ENCODE data around the gene CDKN1A. TPM values are rescaled to one million over a fixed set of nuclear protein-coding genes. Genes with fewer than 3 reads are reported as not detected.

The CDKN1A gene
- total RNA-seq, 1 experiment from 2014 or later, result 75.1 TPM

- TF ChIP-seq, protein P1, sequence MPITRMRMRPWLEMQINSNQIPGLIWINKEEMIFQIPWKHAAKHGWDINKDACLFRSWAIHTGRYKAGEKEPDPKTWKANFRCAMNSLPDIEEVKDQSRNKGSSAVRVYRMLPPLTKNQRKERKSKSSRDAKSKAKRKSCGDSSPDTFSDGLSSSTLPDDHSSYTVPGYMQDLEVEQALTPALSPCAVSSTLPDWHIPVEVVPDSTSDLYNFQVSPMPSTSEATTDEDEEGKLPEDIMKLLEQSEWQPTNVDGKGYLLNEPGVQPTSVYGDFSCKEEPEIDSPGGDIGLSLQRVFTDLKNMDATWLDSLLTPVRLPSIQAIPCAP (CRISPR knock-in tag; IDR thresholded peaks at IDR 0.05), result no peak
- TF ChIP-seq ZNF416 (CRISPR knock-in tag; IDR thresholded peaks at IDR 0.05) (no peak), MYBL2 (CRISPR knock-in tag; IDR thresholded peaks at IDR 0.05) (no peak), NFE2L1 (CRISPR knock-in tag; IDR thresholded peaks at IDR 0.05) (no peak), RELA (CRISPR knock-in tag; IDR thresholded peaks at IDR 0.05; ENCODE audit: borderline replicate concordance) (no peak), SMAD4 (CRISPR knock-in tag; IDR thresholded peaks at IDR 0.05) (no peak), TEAD4 (CRISPR knock-in tag; IDR thresholded peaks at IDR 0.05) (no peak), AFF4 (CRISPR knock-in tag; IDR thresholded peaks at IDR 0.05; ENCODE audit: borderline replicate concordance) (no peak)
- TF ChIP-seq, protein P2, sequence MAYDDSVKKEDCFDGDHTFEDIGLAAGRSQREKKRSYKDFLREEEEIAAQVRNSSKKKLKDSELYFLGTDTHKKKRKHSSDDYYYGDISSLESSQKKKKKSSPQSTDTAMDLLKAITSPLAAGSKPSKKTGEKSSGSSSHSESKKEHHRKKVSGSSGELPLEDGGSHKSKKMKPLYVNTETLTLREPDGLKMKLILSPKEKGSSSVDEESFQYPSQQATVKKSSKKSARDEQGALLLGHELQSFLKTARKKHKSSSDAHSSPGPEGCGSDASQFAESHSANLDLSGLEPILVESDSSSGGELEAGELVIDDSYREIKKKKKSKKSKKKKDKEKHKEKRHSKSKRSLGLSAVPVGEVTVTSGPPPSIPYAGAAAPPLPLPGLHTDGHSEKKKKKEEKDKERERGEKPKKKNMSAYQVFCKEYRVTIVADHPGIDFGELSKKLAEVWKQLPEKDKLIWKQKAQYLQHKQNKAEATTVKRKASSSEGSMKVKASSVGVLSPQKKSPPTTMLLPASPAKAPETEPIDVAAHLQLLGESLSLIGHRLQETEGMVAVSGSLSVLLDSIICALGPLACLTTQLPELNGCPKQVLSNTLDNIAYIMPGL (CRISPR knock-in tag; IDR thresholded peaks at IDR 0.05), result no peak
Observed at GRCh38 chr6:36714511-36714910, 36.0 kb downstream of the CDKN1A start (continued).

GRCh38 chr6:36715469-36715868 lies 37.0 kb downstream of the CDKN1A start:
- DNase-seq (ENCODE audit: low spot score), result no peak
- Mint-ChIP-seq H3K4me1 (no peaks in the 10 kb centered on the region), H3K9me3 (no peaks in the 10 kb centered on the region), H3K36me3 (no peaks in the 10 kb centered on the region), H3K4me3 (no peak overlapping the region), H3K27me3 (ENCODE audit: low read depth) (no peaks in the 10 kb centered on the region), H3K27ac (no peak overlapping the region)
- POLR2A ChIA-PET, result no interaction called here
- CTCF ChIA-PET, result interaction anchor here (0.5 kb wide), 1 partner anchor 34 kb away, joined by 3 read pairs; no protein-coding TSS in a partner anchor
- ATAC-seq, result no peak
- TF ChIP-seq ZNF671 (CRISPR knock-in tag; IDR thresholded peaks at IDR 0.05), result no peak
- no peak for TF ChIP-seq E2F5 (CRISPR knock-in tag; IDR thresholded peaks at IDR 0.05)
- TF ChIP-seq, protein P1 (CRISPR knock-in tag; IDR thresholded peaks at IDR 0.05), result no peak
- no peak for TF ChIP-seq OVOL2 (CRISPR knock-in tag; IDR thresholded peaks at IDR 0.05; ENCODE audit: borderline replicate concordance)
- TF ChIP-seq TP53 (CRISPR knock-in tag; IDR thresholded peaks at IDR 0.05), result no peak
- no peak for TF ChIP-seq ETV6 (CRISPR knock-in tag; IDR thresholded peaks at IDR 0.05)
- no peak for TF ChIP-seq JUN (CRISPR knock-in tag; IDR thresholded peaks at IDR 0.05)
- no peak for TF ChIP-seq ELF4 (CRISPR knock-in tag; IDR thresholded peaks at IDR 0.05; ENCODE audit: low read depth)
- no peak for TF ChIP-seq NR3C1 (CRISPR knock-in tag; conservative IDR thresholded peaks at IDR 0.05; ENCODE audit: low read depth)
- TF ChIP-seq, protein P3, sequence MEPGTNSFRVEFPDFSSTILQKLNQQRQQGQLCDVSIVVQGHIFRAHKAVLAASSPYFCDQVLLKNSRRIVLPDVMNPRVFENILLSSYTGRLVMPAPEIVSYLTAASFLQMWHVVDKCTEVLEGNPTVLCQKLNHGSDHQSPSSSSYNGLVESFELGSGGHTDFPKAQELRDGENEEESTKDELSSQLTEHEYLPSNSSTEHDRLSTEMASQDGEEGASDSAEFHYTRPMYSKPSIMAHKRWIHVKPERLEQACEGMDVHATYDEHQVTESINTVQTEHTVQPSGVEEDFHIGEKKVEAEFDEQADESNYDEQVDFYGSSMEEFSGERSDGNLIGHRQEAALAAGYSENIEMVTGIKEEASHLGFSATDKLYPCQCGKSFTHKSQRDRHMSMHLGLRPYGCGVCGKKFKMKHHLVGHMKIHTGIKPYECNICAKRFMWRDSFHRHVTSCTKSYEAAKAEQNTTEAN (CRISPR knock-in tag; IDR thresholded peaks at IDR 0.05), result no peak
- no peak for TF ChIP-seq ZNF232 (CRISPR knock-in tag; IDR thresholded peaks at IDR 0.05)
- no peak for TF ChIP-seq NR1H2 (CRISPR knock-in tag; IDR thresholded peaks at IDR 0.05)
- TF ChIP-seq PRRX2 (CRISPR knock-in tag; IDR thresholded peaks at IDR 0.05), result no peak
- TF ChIP-seq, protein P4, sequence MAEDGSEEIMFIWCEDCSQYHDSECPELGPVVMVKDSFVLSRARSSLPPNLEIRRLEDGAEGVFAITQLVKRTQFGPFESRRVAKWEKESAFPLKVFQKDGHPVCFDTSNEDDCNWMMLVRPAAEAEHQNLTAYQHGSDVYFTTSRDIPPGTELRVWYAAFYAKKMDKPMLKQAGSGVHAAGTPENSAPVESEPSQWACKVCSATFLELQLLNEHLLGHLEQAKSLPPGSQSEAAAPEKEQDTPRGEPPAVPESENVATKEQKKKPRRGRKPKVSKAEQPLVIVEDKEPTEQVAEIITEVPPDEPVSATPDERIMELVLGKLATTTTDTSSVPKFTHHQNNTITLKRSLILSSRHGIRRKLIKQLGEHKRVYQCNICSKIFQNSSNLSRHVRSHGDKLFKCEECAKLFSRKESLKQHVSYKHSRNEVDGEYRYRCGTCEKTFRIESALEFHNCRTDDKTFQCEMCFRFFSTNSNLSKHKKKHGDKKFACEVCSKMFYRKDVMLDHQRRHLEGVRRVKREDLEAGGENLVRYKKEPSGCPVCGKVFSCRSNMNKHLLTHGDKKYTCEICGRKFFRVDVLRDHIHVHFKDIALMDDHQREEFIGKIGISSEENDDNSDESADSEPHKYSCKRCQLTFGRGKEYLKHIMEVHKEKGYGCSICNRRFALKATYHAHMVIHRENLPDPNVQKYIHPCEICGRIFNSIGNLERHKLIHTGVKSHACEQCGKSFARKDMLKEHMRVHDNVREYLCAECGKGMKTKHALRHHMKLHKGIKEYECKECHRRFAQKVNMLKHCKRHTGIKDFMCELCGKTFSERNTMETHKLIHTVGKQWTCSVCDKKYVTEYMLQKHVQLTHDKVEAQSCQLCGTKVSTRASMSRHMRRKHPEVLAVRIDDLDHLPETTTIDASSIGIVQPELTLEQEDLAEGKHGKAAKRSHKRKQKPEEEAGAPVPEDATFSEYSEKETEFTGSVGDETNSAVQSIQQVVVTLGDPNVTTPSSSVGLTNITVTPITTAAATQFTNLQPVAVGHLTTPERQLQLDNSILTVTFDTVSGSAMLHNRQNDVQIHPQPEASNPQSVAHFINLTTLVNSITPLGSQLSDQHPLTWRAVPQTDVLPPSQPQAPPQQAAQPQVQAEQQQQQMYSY (CRISPR knock-in tag; IDR thresholded peaks at IDR 0.05), result no peak
- TF ChIP-seq, protein P5, sequence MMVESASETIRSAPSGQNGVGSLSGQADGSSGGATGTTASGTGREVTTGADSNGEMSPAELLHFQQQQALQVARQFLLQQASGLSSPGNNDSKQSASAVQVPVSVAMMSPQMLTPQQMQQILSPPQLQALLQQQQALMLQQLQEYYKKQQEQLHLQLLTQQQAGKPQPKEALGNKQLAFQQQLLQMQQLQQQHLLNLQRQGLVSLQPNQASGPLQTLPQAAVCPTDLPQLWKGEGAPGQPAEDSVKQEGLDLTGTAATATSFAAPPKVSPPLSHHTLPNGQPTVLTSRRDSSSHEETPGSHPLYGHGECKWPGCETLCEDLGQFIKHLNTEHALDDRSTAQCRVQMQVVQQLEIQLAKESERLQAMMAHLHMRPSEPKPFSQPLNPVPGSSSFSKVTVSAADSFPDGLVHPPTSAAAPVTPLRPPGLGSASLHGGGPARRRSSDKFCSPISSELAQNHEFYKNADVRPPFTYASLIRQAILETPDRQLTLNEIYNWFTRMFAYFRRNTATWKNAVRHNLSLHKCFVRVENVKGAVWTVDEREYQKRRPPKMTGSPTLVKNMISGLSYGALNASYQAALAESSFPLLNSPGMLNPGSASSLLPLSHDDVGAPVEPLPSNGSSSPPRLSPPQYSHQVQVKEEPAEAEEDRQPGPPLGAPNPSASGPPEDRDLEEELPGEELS (CRISPR knock-in tag; IDR thresholded peaks at IDR 0.05), result no peak

Measured in WTC11 (cell line).